OCI-LY3 (cell line): Measurements from ENCODE around the gene ARHGAP10.

Source experiments
- CTCF ChIP-seq: fragments of 200-600, 300-600 bp; sonication (generic); IDR thresholded peaks from 2 replicates; pipeline ENCODE4 v1.5.1; 2014; ENCODE audit warnings: antibody characterized with exemption, low read length, low read depth
- EZH2phosphoT487 ChIP-seq: fragments of 200-600 bp; shearing (Covaris generic); IDR thresholded peaks from 2 replicates; pipeline ENCODE4 v1.6.1; 2018; ENCODE audit warnings: antibody characterized with exemption, mixed run types, low read depth

- no peak for TF ChIP-seq CTCF
- TF ChIP-seq EZH2phosphoT487 = no peak
Observed at GRCh38 chr4:147944249-147944648, 212.4 kb downstream of the ARHGAP10 start.
